Brain microvascular endothelial cell (primary cell): Measurements from ENCODE around the gene PICALM.

ENCODE experiments used
- DNase-seq: peaks from one replicate; pipeline ENCODE4 v3.0.0-alpha.2; 2020
- H3K27ac ChIP-seq: fragments of 250-450 bp; sonication (Bioruptor Pico); 2 replicates; pipeline ENCODE4 v1.5.1; 2020; ENCODE audit warnings: mild to moderate bottlenecking, moderate library complexity
- H3K27me3 ChIP-seq: fragments of 250-450 bp; sonication (Bioruptor Pico); replicated peaks from 2 replicates; pipeline ENCODE4 v1.5.1; 2020; ENCODE audit warnings: mild to moderate bottlenecking
- H3K36me3 ChIP-seq: fragments of 250-450 bp; sonication (Bioruptor Pico); replicated peaks from 2 replicates; pipeline ENCODE4 v1.5.1; 2020; ENCODE audit warnings: mild to moderate bottlenecking
- H3K4me3 ChIP-seq: 2 replicates; pipeline ENCODE4 v1.5.1; 2011; ENCODE audit warnings: low read depth, mild to moderate bottlenecking, control low read depth, low read length, moderate library complexity
- CTCF ChIP-seq: IDR thresholded peaks from 2 replicates; pipeline ENCODE4 v1.5.1; 2011; ENCODE audit warnings: low read depth, mild to moderate bottlenecking, moderate library complexity, low read length, control low read depth, inconsistent platforms; ENCODE audit errors: missing control alignments
- in situ Hi-C: cut with HindIII; loops from 2 replicates; pipeline ENCODE4 v1.10.0; 2017; ENCODE audit warnings: low sequenced_read_pairs, low pct_ligation_motif_present

The PICALM gene

GRCh38 chr11:86052693-86053641 lies 15.9 kb downstream of the PICALM start:
- no peak for DNase-seq
- Histone ChIP-seq H3K36me3 (no peaks in the 10 kb centered on the region), H3K4me3 (no peak overlapping the region), H3K27me3 (no peaks in the 10 kb centered on the region), H3K27ac (no peak overlapping the region)
- in situ Hi-C loops, result no loop called here
- no peak for TF ChIP-seq CTCF

- TF ChIP-seq CTCF, result no peak
- no peaks in the 10 kb centered on the region for H3K27me3 ChIP-seq
- DNase-seq, result no peak
- H3K27ac ChIP-seq, result no peak overlapping the region
- H3K4me3 ChIP-seq, result no peak overlapping the region
- no peaks in the 10 kb centered on the region for H3K36me3 ChIP-seq
- in situ Hi-C loops, result no loop called here
Measured at GRCh38 chr11:86050196-86050709, 18.6 kb downstream of the PICALM start.

- DNase-seq, result no peak
- Histone ChIP-seq H3K27me3 (no peaks in the 10 kb centered on the region), H3K27ac (no peak overlapping the region), H3K36me3 (no peaks in the 10 kb centered on the region), H3K4me3 (no peak overlapping the region)
- in situ Hi-C loops, result loop anchor here (25.0 kb wide), 1 partner anchor 165 kb away; no protein-coding TSS in a partner anchor
- TF ChIP-seq CTCF, result no peak
Measured at GRCh38 chr11:86047275-86047991, 21.5 kb downstream of the PICALM start.

GRCh38 chr11:86046116-86046515 lies 22.8 kb downstream of the PICALM start:
- Histone ChIP-seq H3K36me3 (no peaks in the 10 kb centered on the region), H3K27me3 (no peaks in the 10 kb centered on the region), H3K4me3 (no peak overlapping the region), H3K27ac (no peak overlapping the region)
- TF ChIP-seq CTCF, result no peak
- in situ Hi-C loops, result loop anchor here (25.0 kb wide), 1 partner anchor 166 kb away; no protein-coding TSS in a partner anchor
- no peak for DNase-seq

GRCh38 chr11:86043765-86044503 lies 24.9 kb downstream of the PICALM start:
- Histone ChIP-seq H3K4me3 (no peak overlapping the region), H3K27me3 (no peaks in the 10 kb centered on the region), H3K27ac (peak overlapping the region; percentile 17), H3K36me3 (no peaks in the 10 kb centered on the region)
- TF ChIP-seq CTCF, result no peak
- in situ Hi-C loops, result loop anchor here (25.0 kb wide), 1 partner anchor 168 kb away; no protein-coding TSS in a partner anchor
- DNase-seq, result no peak
